Activated T-cell treated with anti-CD3 and anti-CD28 coated beads, Interleukin-2, amount 50 U/mL, for 24 hours (primary cell): ENCODE results near the gene METTL25B.

Experiments
- DNase-seq: peaks from one replicate; pipeline ENCODE4 v3.0.0-alpha.2; 2020
- H3K27ac Mint-ChIP-seq: 2 replicates; pipeline ENCODE4 v1.8.0; 2020; ENCODE audit warnings: mild to moderate bottlenecking, mixed read lengths
- H3K27me3 Mint-ChIP-seq: 2 replicates; pipeline ENCODE4 v1.8.0; 2020; ENCODE audit warnings: mixed read lengths
- H3K36me3 Mint-ChIP-seq: 2 replicates; pipeline ENCODE4 v1.8.0; 2020; ENCODE audit warnings: low read depth, mixed read lengths
- H3K4me1 Mint-ChIP-seq: 2 replicates; pipeline ENCODE4 v1.8.0; 2020; ENCODE audit warnings: low read depth, mixed read lengths
- H3K4me3 Mint-ChIP-seq: 2 replicates; pipeline ENCODE4 v1.8.0; 2020; ENCODE audit warnings: mild to moderate bottlenecking, moderate library complexity, mixed read lengths
- H3K9me3 Mint-ChIP-seq: 2 replicates; pipeline ENCODE4 v1.8.0; 2020; ENCODE audit warnings: mixed read lengths

Gene METTL25B

DNA sequence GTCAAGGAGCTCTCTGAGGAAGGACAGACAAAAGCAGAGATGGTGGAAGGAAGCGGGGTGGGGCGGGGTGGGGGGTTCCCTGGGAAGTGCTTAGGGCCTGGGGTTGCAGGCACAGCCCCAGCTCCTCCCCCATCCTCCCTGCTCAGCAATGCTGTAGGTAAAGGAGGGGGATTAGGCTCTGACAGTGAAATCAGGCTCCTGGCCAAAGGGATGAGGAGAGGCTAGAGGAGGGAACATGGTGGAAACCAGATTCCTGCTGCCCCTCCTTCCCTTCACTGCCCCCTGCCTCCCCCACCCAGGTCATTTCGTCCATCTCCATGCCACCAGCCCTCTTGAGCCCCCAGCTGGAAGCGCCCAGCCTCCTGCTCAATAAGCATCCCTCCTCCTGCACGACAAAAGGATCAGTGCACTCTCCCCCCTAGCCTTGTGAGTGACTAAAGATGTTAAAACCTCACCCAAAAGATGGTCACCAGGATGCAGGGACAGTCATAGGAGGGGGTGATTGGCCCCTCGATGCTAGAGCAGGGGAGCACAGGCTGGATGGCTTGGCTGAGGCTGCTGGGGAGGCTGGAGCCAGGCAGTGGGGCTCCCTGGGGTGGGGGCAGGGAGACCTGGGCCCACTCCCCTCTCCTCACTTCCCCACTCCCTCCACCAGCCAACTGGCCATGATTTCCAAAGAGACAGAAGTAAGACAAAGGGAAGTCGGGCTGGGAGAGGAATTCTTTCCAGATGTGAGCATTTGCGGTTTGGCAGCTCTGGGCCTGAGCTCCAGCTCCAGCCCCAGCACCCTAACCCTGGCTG is 20.7 kb upstream of the METTL25B start:
- H3K27ac Mint-ChIP-seq = no peak overlapping the region
- H3K27me3 Mint-ChIP-seq = peaks cover 31% of the 10 kb centered on the region
- H3K4me1 Mint-ChIP-seq = peaks cover 32% of the 10 kb centered on the region
- H3K36me3 Mint-ChIP-seq = no peaks in the 10 kb centered on the region
- H3K9me3 Mint-ChIP-seq = no peaks in the 10 kb centered on the region
- peak overlapping the region; percentile 8 for H3K4me3 Mint-ChIP-seq
- no peak for DNase-seq

DNA sequence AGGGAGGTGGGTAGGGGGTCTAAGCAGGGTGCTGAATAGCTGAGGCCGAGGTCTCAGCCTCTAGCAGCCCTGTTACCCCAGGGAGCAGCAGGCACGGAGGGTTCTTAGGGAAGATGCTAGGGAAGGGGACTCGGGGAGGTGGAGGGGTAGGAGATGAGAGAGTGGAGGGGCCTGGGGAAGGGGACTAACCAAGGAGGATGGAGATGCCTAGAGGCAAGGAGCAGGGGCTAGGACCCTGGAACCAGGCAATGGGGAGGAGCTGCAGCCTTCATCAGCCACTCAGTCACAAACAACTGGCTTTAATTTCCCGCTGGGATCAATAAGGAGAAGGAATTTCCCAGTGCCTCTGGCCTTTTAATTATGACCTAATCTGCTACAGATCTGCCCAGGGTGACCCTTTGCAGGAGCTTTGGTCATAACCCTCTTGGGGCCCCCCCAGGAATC is 20.0 kb upstream of the METTL25B start:
- Mint-ChIP-seq H3K27ac (no peak overlapping the region), H3K9me3 (no peaks in the 10 kb centered on the region), H3K4me1 (peaks cover 32% of the 10 kb centered on the region), H3K36me3 (no peaks in the 10 kb centered on the region), H3K4me3 (no peak overlapping the region), H3K27me3 (peaks cover 26% of the 10 kb centered on the region)
- no peak for DNase-seq

GRCh38 chr1:156709031-156709430 is 19.2 kb upstream of the METTL25B start:
- Mint-ChIP-seq H3K9me3 (no peaks in the 10 kb centered on the region), H3K36me3 (no peaks in the 10 kb centered on the region), H3K4me1 (peaks cover 30% of the 10 kb centered on the region), H3K27me3 (peaks cover 18% of the 10 kb centered on the region), H3K4me3 (no peak overlapping the region), H3K27ac (no peak overlapping the region)
- DNase-seq = no peak

DNA sequence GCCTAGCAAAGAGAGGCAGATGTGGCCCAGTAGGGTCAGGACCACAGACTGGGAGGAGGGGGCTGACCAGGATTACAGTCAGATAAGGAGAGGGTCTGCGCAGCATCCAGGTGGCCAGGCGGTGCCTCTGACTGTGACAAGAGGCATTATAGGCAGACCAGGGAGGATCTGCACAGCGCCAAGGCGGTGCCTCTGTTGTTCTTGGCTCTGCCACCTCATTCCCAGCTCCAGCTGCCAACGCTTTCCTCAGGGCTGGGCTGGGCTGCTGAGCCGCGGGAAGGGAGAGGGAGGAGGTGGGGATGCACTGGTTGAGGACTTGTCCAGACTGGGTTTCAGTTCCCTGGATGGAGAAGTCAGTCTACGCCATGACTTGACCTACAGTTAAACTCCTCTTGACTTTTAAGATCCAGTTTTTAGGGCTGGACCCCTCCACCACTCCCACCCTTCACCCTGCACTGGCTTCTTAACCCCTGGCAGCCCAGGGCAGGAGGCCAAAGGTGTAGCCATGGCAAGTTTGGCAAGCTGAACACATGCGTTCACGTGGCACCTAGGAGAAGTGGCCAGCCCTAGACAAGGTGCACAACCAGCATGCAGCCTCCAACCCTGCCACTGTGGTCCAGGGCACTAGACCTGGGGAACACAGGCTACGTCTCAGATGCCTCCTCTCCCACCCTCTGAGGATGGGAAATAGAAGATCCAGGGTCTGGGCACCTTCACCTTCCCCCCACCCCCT is 18.3 kb upstream of the METTL25B start:
- Mint-ChIP-seq H3K4me3 (no peak overlapping the region), H3K9me3 (no peaks in the 10 kb centered on the region), H3K4me1 (peaks cover 21% of the 10 kb centered on the region), H3K36me3 (peaks cover 3% of the 10 kb centered on the region), H3K27ac (peak overlapping the region; percentile 15), H3K27me3 (peaks cover 9% of the 10 kb centered on the region)
- DNase-seq = no peak

DNA sequence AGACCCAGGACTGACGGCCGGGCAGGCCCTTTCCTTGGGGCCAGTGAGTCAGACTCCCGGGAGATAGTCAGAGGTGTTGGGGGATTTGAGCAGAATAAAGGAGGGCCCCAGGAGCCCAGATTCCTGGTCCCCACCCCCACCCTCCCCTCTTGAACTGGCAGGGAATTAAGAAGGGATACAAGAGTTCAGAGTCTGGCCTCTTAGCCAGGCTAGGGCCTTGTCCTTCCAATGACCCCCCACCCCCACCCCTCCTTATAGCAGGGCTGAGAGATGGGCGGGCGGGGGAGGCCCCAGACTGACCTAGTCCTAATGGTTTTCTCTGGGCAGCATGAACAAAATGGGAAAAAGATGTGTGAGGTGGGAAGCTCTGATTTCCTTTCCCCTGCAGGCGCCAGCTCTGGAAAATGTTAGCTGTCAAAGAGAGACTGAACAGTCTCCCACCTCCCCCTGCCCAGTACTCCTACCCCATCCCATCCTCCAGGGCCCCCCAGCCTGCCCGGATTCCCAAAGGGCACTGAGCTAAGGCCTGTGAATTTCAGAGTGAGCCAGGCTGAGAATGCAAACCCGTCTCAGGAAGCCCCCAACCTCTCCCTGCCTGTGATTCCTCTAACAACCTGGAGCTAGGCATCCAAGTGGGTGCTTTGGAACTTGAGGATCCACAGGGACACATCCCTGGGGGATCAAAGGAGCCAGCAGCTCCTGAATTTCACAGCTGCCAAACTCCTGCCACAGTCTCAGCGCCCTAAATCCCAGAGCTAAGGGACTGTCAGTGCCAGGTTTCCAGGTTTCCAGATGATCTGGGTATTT is 17.1 kb upstream of the METTL25B start:
- no peaks in the 10 kb centered on the region for H3K9me3 Mint-ChIP-seq
- H3K27ac Mint-ChIP-seq = no peak overlapping the region
- no peak for DNase-seq
- H3K36me3 Mint-ChIP-seq = peaks cover 15% of the 10 kb centered on the region
- no peaks in the 10 kb centered on the region for H3K27me3 Mint-ChIP-seq
- peaks cover 9% of the 10 kb centered on the region for H3K4me1 Mint-ChIP-seq
- no peak overlapping the region for H3K4me3 Mint-ChIP-seq

GRCh38 chr1:156712626-156713025 is 15.6 kb upstream of the METTL25B start:
- Mint-ChIP-seq H3K4me3 (no peak overlapping the region), H3K4me1 (peaks cover 2% of the 10 kb centered on the region), H3K27ac (no peak overlapping the region)

GRCh38 chr1:156714830-156715229 is 13.4 kb upstream of the METTL25B start:
- no peaks in the 10 kb centered on the region for H3K27me3 Mint-ChIP-seq
- no peak overlapping the region for H3K27ac Mint-ChIP-seq
- H3K4me3 Mint-ChIP-seq = no peak overlapping the region
- DNase-seq = no peak
- peaks cover 40% of the 10 kb centered on the region for H3K36me3 Mint-ChIP-seq
- peaks cover 2% of the 10 kb centered on the region for H3K4me1 Mint-ChIP-seq
- H3K9me3 Mint-ChIP-seq = no peaks in the 10 kb centered on the region

More at GRCh38 chr1:156712626-156713025, 15.6 kb upstream of the METTL25B start:
- DNase-seq = no peak
- Mint-ChIP-seq H3K36me3 (peaks cover 26% of the 10 kb centered on the region), H3K27me3 (no peaks in the 10 kb centered on the region), H3K9me3 (no peaks in the 10 kb centered on the region)

GRCh38 chr1:156717351-156717750 is 10.9 kb upstream of the METTL25B start:
- Mint-ChIP-seq H3K36me3 (peaks cover 64% of the 10 kb centered on the region), H3K27ac (peak overlapping the region; percentile 37), H3K9me3 (no peaks in the 10 kb centered on the region), H3K4me1 (peaks cover 10% of the 10 kb centered on the region), H3K4me3 (no peak overlapping the region), H3K27me3 (no peaks in the 10 kb centered on the region)
- DNase-seq = no peak

GRCh38 chr1:156721131-156721530 is 7.1 kb upstream of the METTL25B start:
- Mint-ChIP-seq H3K27me3 (no peaks in the 10 kb centered on the region), H3K36me3 (peaks cover 50% of the 10 kb centered on the region), H3K27ac (peak overlapping the region; percentile 85), H3K4me3 (no peak overlapping the region), H3K9me3 (no peaks in the 10 kb centered on the region), H3K4me1 (peaks cover 32% of the 10 kb centered on the region)
- no peak for DNase-seq

- Mint-ChIP-seq H3K27ac (peak overlapping the region; percentile 85), H3K4me3 (no peak overlapping the region), H3K36me3 (peaks cover 46% of the 10 kb centered on the region), H3K9me3 (no peaks in the 10 kb centered on the region), H3K4me1 (peaks cover 32% of the 10 kb centered on the region), H3K27me3 (no peaks in the 10 kb centered on the region)
- DNase-seq = no peak
Observed at GRCh38 chr1:156721535-156721934, 6.7 kb upstream of the METTL25B start.

GRCh38 chr1:156725683-156726280 is 2.5 kb upstream of the METTL25B start:
- peak; percentile 84 for DNase-seq
- peaks cover 40% of the 10 kb centered on the region for H3K4me1 Mint-ChIP-seq
- no peak overlapping the region for H3K4me3 Mint-ChIP-seq
- H3K27me3 Mint-ChIP-seq = no peaks in the 10 kb centered on the region
- no peaks in the 10 kb centered on the region for H3K9me3 Mint-ChIP-seq
- H3K36me3 Mint-ChIP-seq = peaks cover 28% of the 10 kb centered on the region
- no peak overlapping the region for H3K27ac Mint-ChIP-seq

DNA sequence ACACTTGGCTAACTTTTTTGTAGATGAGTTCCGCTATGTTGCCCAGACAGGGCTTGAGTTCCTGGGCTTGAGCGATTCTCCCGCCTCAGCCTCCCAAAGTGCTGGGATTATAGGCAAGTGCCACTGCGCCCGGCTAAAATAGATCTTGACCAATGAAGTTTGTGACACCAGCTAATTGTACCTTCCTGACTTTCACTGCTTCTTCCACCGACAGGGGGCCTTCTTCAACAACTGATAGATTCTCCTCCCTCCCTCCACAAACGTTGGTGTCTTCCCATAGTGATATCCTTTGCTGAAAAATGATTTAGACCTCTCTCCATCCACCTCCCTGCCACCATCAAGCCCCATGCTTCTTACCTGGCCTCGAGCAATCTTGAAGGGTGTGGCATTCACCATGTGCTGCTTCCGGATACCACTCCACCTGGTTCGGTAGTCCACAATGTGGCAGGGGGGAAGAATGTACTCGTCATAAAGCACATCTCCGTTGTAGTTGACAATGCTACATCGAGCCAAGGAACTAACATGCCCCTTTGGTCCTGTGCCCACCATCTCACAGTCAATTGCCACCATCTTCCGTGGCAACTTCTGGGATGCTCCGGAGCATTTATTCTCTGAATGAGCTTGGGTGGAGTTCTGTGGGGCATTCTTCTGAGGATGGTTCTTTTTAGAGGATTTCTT is 1.6 kb upstream of the METTL25B start:
- H3K4me1 Mint-ChIP-seq = peaks cover 39% of the 10 kb centered on the region
- H3K36me3 Mint-ChIP-seq = peaks cover 21% of the 10 kb centered on the region
- H3K4me3 Mint-ChIP-seq = no peak overlapping the region
- DNase-seq = peak; percentile 62
- H3K9me3 Mint-ChIP-seq = no peaks in the 10 kb centered on the region
- no peaks in the 10 kb centered on the region for H3K27me3 Mint-ChIP-seq
- H3K27ac Mint-ChIP-seq = no peak overlapping the region

GRCh38 chr1:156727492-156727891 is 777 bp upstream of the METTL25B start:
- peaks cover 37% of the 10 kb centered on the region for H3K4me1 Mint-ChIP-seq
- DNase-seq = no peak
- no peaks in the 10 kb centered on the region for H3K27me3 Mint-ChIP-seq
- H3K36me3 Mint-ChIP-seq = peaks cover 20% of the 10 kb centered on the region
- H3K9me3 Mint-ChIP-seq = no peaks in the 10 kb centered on the region
- H3K4me3 Mint-ChIP-seq = no peak overlapping the region
- H3K27ac Mint-ChIP-seq = no peak overlapping the region
